DND-41 (cell line): Measurements from ENCODE around the gene CASP12.

Experiments
- ATAC-seq: fragments of 200-7000 bp; cut with Tn5 transposase; 3 replicates; pipeline ENCODE4 v1.9.1; 2021; ENCODE audit warnings: low read depth; ENCODE audit not compliant: insufficient read depth
- DNase-seq: peaks from one replicate; pipeline ENCODE4 v3.0.0-alpha.2; 2020
- H2AFZ ChIP-seq: 2 replicates; pipeline ENCODE4 v1.6.0; 2012; ENCODE audit warnings: low read depth, low read length
- H3K27ac ChIP-seq: 2 replicates; pipeline ENCODE4 v1.5.1; 2012; ENCODE audit warnings: low read length, inconsistent platforms
- H3K27me3 ChIP-seq: fragments of 200-600 bp; sonication (generic); 2 replicates; pipeline ENCODE4 v1.6.0; 2012; ENCODE audit warnings: low read length, mild to moderate bottlenecking, inconsistent platforms; ENCODE audit not compliant: insufficient read depth, poor library complexity
- H3K36me3 ChIP-seq: 2 replicates; pipeline ENCODE4 v1.5.1; 2012; ENCODE audit warnings: low read length, inconsistent platforms; ENCODE audit not compliant: insufficient read depth
- H3K4me1 ChIP-seq: 2 replicates; pipeline ENCODE4 v1.5.1; 2012; ENCODE audit warnings: mild to moderate bottlenecking, low read length; ENCODE audit not compliant: insufficient read depth
- H3K4me2 ChIP-seq: 2 replicates; pipeline ENCODE4 v1.6.0; 2012; ENCODE audit warnings: mild to moderate bottlenecking, moderate library complexity, low read length, inconsistent platforms; ENCODE audit not compliant: insufficient read depth
- H3K4me3 ChIP-seq, 2 experiments: fragments of 200-600 bp in 1 of 2; shearing (Covaris generic) in 1 of 2; 2 replicates each; pipeline ENCODE4 v1.5.1; 2012 to 2016; ENCODE audit warnings: inconsistent platforms in 2 of 2, low read length in 2 of 2, mild to moderate bottlenecking in 2 of 2, low read depth in 1 of 2, moderate library complexity in 1 of 2
- H3K79me2 ChIP-seq: 2 replicates; pipeline ENCODE4 v1.6.0; 2012; ENCODE audit warnings: low read length, inconsistent platforms; ENCODE audit not compliant: insufficient read depth
- H3K9ac ChIP-seq: 2 replicates; pipeline ENCODE4 v1.6.0; 2012; ENCODE audit warnings: low read depth, mild to moderate bottlenecking, inconsistent platforms, low read length, moderate library complexity
- H3K9me3 ChIP-seq: 2 replicates; pipeline ENCODE4 v1.5.1; 2012; ENCODE audit warnings: low read length, moderate library complexity, mild to moderate bottlenecking, inconsistent platforms; ENCODE audit not compliant: insufficient read depth, severe bottlenecking
- H4K20me1 ChIP-seq: 2 replicates; pipeline ENCODE4 v1.6.0; 2012; ENCODE audit warnings: low read length; ENCODE audit not compliant: insufficient read depth
- EZH2 ChIP-seq: IDR thresholded peaks from 3 replicates; pipeline ENCODE4 v1.6.1; 2012; ENCODE audit warnings: borderline replicate concordance, low read depth, mild to moderate bottlenecking, moderate library complexity, low read length, inconsistent platforms; ENCODE audit not compliant: severe bottlenecking
- TF ChIP-seq, protein P1 (sequence below): IDR thresholded peaks from 2 replicates; pipeline ENCODE4 v1.5.1; 2012; ENCODE audit warnings: borderline replicate concordance, low read length, moderate library complexity, mild to moderate bottlenecking; ENCODE audit not compliant: poor library complexity, severe bottlenecking; ENCODE audit errors: extremely low read depth

Gene CASP12

GRCh38 chr11:104844451-104844850, 53.8 kb downstream of the CASP12 start:
- Histone ChIP-seq H3K4me3 (no peak overlapping the region), H3K79me2 (no peaks in the 10 kb centered on the region), H3K36me3 (no peaks in the 10 kb centered on the region), H3K4me1 (no peaks in the 10 kb centered on the region), H2AFZ (no peak overlapping the region), H3K4me2 (no peak overlapping the region), H3K27ac (no peak overlapping the region), H3K27me3 (no peaks in the 10 kb centered on the region), H4K20me1 (no peaks in the 10 kb centered on the region), H3K9ac (no peak overlapping the region), H3K9me3 (peaks cover 1% of the 10 kb centered on the region)
- DNase-seq (no peak), ATAC-seq (no peak)
- TF ChIP-seq, protein P1, sequence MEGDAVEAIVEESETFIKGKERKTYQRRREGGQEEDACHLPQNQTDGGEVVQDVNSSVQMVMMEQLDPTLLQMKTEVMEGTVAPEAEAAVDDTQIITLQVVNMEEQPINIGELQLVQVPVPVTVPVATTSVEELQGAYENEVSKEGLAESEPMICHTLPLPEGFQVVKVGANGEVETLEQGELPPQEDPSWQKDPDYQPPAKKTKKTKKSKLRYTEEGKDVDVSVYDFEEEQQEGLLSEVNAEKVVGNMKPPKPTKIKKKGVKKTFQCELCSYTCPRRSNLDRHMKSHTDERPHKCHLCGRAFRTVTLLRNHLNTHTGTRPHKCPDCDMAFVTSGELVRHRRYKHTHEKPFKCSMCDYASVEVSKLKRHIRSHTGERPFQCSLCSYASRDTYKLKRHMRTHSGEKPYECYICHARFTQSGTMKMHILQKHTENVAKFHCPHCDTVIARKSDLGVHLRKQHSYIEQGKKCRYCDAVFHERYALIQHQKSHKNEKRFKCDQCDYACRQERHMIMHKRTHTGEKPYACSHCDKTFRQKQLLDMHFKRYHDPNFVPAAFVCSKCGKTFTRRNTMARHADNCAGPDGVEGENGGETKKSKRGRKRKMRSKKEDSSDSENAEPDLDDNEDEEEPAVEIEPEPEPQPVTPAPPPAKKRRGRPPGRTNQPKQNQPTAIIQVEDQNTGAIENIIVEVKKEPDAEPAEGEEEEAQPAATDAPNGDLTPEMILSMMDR, result no peak
- no peak for TF ChIP-seq EZH2

DNA sequence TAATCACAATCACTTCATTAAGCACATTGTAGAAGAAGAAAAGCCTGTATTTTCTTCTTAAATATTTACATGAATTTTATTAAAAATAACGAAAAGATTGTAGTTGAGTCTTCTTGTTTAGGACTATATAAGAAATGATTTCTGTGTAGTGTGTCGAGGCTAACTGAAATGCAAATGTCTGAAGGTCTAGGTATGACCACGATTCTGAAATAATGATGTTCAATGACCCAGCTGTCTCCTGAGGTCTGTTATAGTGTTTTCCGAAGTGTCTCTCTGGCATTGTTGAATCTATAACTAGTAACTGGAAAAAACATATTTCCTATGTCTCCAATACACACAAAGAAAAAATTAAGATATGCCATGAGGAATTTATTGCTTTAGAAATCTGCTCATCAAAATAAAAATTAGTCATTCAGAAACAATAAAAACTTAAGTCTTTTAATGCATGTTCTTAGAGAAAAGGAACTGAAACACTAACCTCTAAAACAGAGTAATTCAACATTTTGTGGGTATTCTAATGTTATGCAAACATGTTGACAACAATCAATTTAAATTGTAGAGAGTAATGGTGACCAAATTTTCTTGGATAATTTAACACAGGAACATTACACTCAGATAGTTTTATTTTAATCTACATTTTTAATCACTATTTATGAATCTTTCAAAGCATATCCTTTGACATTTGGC, 55.0 kb downstream of the CASP12 start:
- H3K4me3 ChIP-seq, result no peak overlapping the region
- peaks cover 9% of the 10 kb centered on the region for H3K9me3 ChIP-seq
- no peaks in the 10 kb centered on the region for H4K20me1 ChIP-seq
- ATAC-seq, result no peak
- H3K36me3 ChIP-seq, result no peaks in the 10 kb centered on the region
- no peak overlapping the region for H3K4me2 ChIP-seq
- no peaks in the 10 kb centered on the region for H3K27me3 ChIP-seq
- H3K4me1 ChIP-seq, result no peaks in the 10 kb centered on the region
- no peak overlapping the region for H3K9ac ChIP-seq
- TF ChIP-seq, protein P1, result no peak
- TF ChIP-seq EZH2, result no peak
- H3K27ac ChIP-seq, result no peak overlapping the region
- no peak overlapping the region for H2AFZ ChIP-seq
- H3K79me2 ChIP-seq, result no peaks in the 10 kb centered on the region
- no peak for DNase-seq

DNA sequence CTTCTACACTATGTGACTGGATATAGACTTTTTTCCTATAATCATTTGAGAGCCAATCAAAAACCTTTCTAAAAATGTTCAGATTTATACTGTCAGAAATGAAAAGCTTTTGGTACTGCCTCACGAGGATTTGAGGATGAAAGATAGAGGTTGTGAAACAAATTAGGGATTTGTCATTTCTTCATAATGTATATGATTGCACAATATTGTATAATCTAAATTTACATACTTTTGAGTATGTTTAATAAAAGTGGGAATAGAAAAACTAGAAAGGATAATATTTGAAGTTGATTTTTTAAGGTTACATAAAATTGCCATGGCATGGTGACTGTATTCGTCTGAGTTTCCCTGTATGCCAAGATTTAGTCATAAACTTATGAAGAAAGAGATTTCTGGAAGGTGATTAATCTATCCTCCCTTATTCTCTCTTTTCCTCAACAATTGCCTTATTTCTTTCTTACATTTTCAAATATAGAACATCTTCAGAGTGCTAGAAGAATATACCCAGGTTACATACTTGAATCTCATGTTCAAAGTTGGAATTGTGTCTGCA, 56.2 kb downstream of the CASP12 start:
- H3K79me2 ChIP-seq, result no peaks in the 10 kb centered on the region
- no peak overlapping the region for H3K9ac ChIP-seq
- no peak for ATAC-seq
- no peaks in the 10 kb centered on the region for H3K36me3 ChIP-seq
- no peaks in the 10 kb centered on the region for H3K4me1 ChIP-seq
- H3K27me3 ChIP-seq, result no peaks in the 10 kb centered on the region
- H2AFZ ChIP-seq, result no peak overlapping the region
- no peak for TF ChIP-seq EZH2
- TF ChIP-seq, protein P1, result no peak
- DNase-seq, result no peak
- no peak overlapping the region for H3K4me3 ChIP-seq
- no peak overlapping the region for H3K4me2 ChIP-seq
- peaks cover 9% of the 10 kb centered on the region for H3K9me3 ChIP-seq
- no peak overlapping the region for H3K27ac ChIP-seq
- H4K20me1 ChIP-seq, result no peaks in the 10 kb centered on the region
